ENCODE results near the gene MYO10. TPM values are rescaled to one million over a fixed set of nuclear protein-coding genes. Genes with fewer than 3 reads are reported as not detected.
A peak's percentile ranks its signal among the peaks of the same experiment; 100 is the strongest.

MYO10 gene
- total and polyA plus RNA-seq, 2 experiments from 2014 or later: 119 to 276 TPM

- no peaks in the 10 kb centered on the region for H4K20me1 ChIP-seq (replicated peaks; ENCODE audit: insufficient read depth)
- H3K36me3 Mint-ChIP-seq (ENCODE audit: low read depth): peaks cover 6% of the 10 kb centered on the region; the same call in 1 of the 3 replicates
- no peak overlapping the region for H3K4me3 ChIP-seq
- ATAC-seq (no peak), DNase-seq (ENCODE audit: low spot score) (no peak)
- H3K79me2 ChIP-seq (replicated peaks; ENCODE audit: insufficient read depth): peaks cover 40% of the 10 kb centered on the region
- no peak overlapping the region for H3K27ac ChIP-seq (ENCODE audit: low read depth)
- H2AFZ ChIP-seq: no peak overlapping the region
- H3K9me3 Mint-ChIP-seq: no peaks in the 10 kb centered on the region; the same call in 2 of the 3 replicates
- H3F3A ChIP-seq (replicated peaks; ENCODE audit: low read depth): no peaks in the 10 kb centered on the region
- H3K9me2 ChIP-seq (ENCODE audit: insufficient read depth): no peaks in the 10 kb centered on the region
- H3K27me3 Mint-ChIP-seq (ENCODE audit: insufficient read depth, low read depth, poor library complexity): peaks cover 13% of the 10 kb centered on the region
- no peaks in the 10 kb centered on the region for H3K36me3 ChIP-seq (ENCODE audit: insufficient read depth)
- peaks cover 55% of the 10 kb centered on the region for H3K4me1 ChIP-seq (ENCODE audit: insufficient read depth)
- no peak overlapping the region for H3K4me3 Mint-ChIP-seq
- peaks cover 62% of the 10 kb centered on the region for H3K4me1 Mint-ChIP-seq
- no peaks in the 10 kb centered on the region for H3K27me3 ChIP-seq (ENCODE audit: insufficient read depth)
- TF ChIP-seq CTCF (conservative IDR thresholded peaks at IDR 0.05; ENCODE audit: low read depth in 2 of 2) (no peak), JUNB (IDR thresholded peaks at IDR 0.05; ENCODE audit: unreplicated experiment) (no peak), EZH2phosphoT487 (IDR thresholded peaks at IDR 0.05; ENCODE audit: unreplicated experiment) (no peak), ZNF114 (CRISPR knock-in tag; IDR thresholded peaks at IDR 0.05) (no peak), REST (IDR thresholded peaks at IDR 0.05; ENCODE audit: unreplicated experiment) (no peak), NANOG (IDR thresholded peaks at IDR 0.05; ENCODE audit: borderline replicate concordance) (no peak), STAT1 (IDR thresholded peaks at IDR 0.05; ENCODE audit: unreplicated experiment) (no peak), ZNF331 (CRISPR knock-in tag; IDR thresholded peaks at IDR 0.05; ENCODE audit: low read depth) (no peak), ETS1 (IDR thresholded peaks at IDR 0.05) (no peak), EZH2 (IDR thresholded peaks at IDR 0.05; ENCODE audit: low read depth, unreplicated experiment) (no peak), POLR2AphosphoS5 (IDR thresholded peaks at IDR 0.05; ENCODE audit: low read depth) (no peak), CREB1 (CRISPR knock-in tag; IDR thresholded peaks at IDR 0.05; ENCODE audit: low read depth) (no peak), ZNF462 (CRISPR knock-in tag; IDR thresholded peaks at IDR 0.05) (no peak)
- H3K4me2 ChIP-seq: 0 out of 2 replicates have a peak overlapping the region, but pooled peaks have one; percentile 39
- H3K27ac Mint-ChIP-seq: peak overlapping the region; percentile 22; the same call in 1 of the 2 replicates
Observed at GRCh38 chr5:16862777-16863176, 73.3 kb downstream of the MYO10 start.

Measured in GM23338 (cell line).